ENCODE measurements around the gene ESPNL.
A peak's percentile ranks its signal among the peaks of the same experiment; 100 is the strongest.
"Not testable (repeated sequence)": the region's sequence is repeated elsewhere in the genome, so short reads cannot be mapped to it uniquely, and the experiment has no call there.

ESPNL gene

GRCh38 chr2:238114851-238115660 is 14.9 kb downstream of the ESPNL start:
- no peak for DNase-seq (ENCODE audit: low read depth)

- DNase-seq (ENCODE audit: low read depth), result not testable (repeated sequence)
Measured at GRCh38 chr2:238115709-238116108, 15.6 kb downstream of the ESPNL start.

- no peak for DNase-seq (ENCODE audit: low read depth)
Measured at GRCh38 chr2:238116298-238117198, 16.4 kb downstream of the ESPNL start.

- no peak for DNase-seq (ENCODE audit: low read depth)
Measured at GRCh38 chr2:238117199-238118154, 17.3 kb downstream of the ESPNL start.

GRCh38 chr2:238119756-238120462 is 19.8 kb downstream of the ESPNL start:
- no peak for DNase-seq (ENCODE audit: low read depth)

- no peak for DNase-seq (ENCODE audit: low read depth)
Measured at GRCh38 chr2:238120463-238121298, 20.5 kb downstream of the ESPNL start.

- DNase-seq (ENCODE audit: low read depth), result no peak
Measured at GRCh38 chr2:238121511-238122286, 21.6 kb downstream of the ESPNL start.

GRCh38 chr2:238122287-238123217 is 22.4 kb downstream of the ESPNL start:
- no peak for DNase-seq (ENCODE audit: low read depth)

GRCh38 chr2:238123218-238123971 is 23.3 kb downstream of the ESPNL start:
- no peak for DNase-seq (ENCODE audit: low read depth)

GRCh38 chr2:238123991-238124470 is 23.9 kb downstream of the ESPNL start:
- DNase-seq (ENCODE audit: low read depth), result no peak

GRCh38 chr2:238124488-238125126 is 24.5 kb downstream of the ESPNL start:
- no peak for DNase-seq (ENCODE audit: low read depth)

GRCh38 chr2:238125127-238125885 is 25.2 kb downstream of the ESPNL start:
- no peak for DNase-seq (ENCODE audit: low read depth)

GRCh38 chr2:238126338-238126737 is 26.2 kb downstream of the ESPNL start:
- DNase-seq (ENCODE audit: low read depth), result no peak

GRCh38 chr2:238126775-238127164 is 26.6 kb downstream of the ESPNL start:
- no peak for DNase-seq (ENCODE audit: low read depth)

- DNase-seq (ENCODE audit: low read depth), result peak; percentile 58
Measured at GRCh38 chr2:238127165-238128060, 27.3 kb downstream of the ESPNL start.
